Raji (cell line): ENCODE measurements around the gene KLRF1.

Experiments
- POLR2A ChIP-seq: IDR thresholded peaks from 2 replicates; pipeline ENCODE4 v1.6.1; 2011; ENCODE audit warnings: low read depth, low read length, control low read depth; ENCODE audit not compliant: insufficient read depth

Gene KLRF1, protein sequence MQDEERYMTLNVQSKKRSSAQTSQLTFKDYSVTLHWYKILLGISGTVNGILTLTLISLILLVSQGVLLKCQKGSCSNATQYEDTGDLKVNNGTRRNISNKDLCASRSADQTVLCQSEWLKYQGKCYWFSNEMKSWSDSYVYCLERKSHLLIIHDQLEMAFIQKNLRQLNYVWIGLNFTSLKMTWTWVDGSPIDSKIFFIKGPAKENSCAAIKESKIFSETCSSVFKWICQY

DNA sequence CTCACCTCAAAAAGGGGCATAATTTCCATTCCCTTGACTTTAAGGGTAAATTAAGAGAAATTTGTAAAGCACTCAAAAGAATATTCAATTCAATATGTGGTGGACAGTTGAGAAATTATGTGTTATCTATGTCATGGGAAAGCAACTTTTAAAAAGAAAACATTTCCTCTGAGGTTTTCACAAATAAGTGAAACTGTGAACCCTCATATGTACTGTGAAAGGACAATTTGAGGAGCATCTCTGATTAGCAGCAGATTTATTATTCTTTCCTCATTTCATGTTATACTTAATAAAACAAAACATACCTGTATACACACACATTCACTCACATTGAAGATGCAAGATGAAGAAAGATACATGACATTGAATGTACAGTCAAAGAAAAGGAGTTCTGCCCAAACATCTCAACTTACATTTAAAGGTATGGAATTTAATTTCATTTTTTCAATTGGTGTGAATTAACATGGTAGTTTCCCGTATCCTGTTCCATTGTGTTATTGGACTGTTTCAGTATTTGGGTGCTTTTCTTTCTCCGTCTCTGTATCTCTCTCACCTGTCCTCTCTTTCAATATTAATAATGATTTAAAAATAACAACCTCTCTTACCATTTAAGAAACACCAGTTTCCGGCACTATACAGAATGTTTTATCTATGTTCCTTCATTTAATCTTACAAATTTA, at the start of gene KLRF1:
KLRF1 (plus strand) TSS at position 273 of the 680 bp plus-strand sequence; CDS start at position 337, 64 bp downstream.
- no peak for TF ChIP-seq POLR2A

DNA sequence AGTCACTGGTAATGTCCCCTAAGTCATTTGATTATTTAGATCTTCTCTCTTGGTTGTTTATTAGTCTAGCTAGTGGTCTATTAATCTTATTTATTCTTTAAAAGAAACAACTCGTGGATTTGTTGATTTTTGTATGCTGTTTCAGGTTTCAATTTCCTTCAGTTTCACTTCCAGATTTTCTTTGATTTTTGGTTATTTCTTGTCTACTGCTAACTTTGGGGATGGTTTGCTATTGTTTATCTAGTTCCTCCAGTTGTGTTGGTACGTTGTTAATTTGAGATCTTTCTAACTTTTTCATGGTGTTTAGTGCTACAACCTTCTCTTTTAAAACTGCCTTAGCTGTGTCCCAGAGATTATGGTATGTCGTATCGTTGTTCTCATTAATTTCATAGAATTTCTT, 48.1 kb upstream of the KLRF1 start:
- no peak for TF ChIP-seq POLR2A

DNA sequence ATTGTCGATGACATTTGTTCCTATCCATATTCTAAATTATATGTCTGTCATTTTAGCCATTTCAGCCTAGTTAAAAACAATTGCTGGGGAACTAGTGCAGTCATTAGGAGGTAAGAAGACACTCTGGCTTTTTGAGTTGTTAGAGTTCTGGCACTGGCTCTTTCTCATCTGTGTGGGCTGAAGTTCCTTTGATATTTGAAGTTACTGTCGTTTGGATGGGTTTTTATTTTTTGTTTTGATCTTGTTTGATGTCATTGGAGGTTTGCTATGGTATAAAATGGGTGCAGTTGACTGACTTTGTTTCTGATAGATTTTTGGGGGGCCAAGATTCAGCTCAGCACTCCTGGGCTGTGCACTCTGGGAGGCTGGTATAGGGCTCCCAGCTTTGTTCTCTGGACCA, 45.9 kb upstream of the KLRF1 start:
- no peak for TF ChIP-seq POLR2A

DNA sequence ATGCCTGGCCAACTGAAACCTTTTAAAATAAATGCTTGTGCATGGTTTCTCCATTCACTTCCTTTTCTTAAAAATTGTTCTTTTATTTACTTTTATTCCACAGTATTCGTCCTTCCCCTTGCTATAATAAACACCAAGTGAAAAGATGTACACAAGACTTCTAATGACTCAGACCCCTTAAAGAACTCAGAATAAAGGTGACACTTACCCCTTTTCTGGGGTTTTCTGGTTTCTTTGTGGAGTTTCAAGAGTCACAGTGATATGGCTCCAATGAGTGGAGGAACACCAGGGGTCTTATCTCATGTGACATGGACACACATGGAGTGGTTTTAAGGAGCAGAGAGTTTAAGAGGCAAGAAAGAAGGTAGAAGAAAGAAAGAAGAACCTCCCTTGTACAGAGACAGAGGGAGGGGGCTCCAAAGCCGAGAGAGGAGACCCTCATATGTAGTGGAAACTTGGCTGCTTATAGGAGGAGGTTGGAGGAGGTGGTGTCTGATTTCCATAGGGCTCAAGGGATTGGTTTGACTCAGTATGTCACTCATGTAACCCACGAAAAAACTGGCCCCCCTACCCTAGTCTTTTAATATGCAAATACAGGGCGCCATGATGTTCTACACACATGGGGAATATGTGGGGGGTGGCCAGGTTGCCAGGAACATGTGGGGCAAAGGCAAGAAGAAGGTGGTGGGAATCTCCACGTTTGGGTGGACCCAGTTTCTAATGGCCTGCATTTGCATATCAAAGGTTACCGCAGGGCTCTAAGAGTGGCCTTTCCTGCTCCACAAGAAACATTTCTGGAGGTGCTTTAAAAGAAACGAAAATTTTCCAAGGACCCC, 44.5 kb upstream of the KLRF1 start:
- no peak for TF ChIP-seq POLR2A

DNA sequence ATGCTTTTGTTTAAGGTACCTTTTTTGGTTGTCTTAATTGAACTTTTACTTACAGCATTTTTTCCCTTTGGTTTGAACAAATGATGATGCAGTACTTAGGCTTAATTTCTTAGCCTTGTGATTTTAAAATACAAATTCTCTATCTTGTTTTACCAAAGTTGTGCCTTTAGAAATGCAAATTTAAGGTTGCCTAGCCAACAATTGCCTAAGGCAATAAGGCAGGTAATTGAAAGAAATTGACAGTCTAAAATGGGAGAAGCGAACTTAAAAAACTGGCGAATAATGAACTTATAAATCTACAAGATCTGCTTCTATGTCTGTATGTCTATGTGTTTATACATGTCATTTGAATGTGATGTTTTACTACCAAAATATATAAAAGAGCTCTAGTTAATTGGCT, 43.0 kb upstream of the KLRF1 start:
- no peak for TF ChIP-seq POLR2A

DNA sequence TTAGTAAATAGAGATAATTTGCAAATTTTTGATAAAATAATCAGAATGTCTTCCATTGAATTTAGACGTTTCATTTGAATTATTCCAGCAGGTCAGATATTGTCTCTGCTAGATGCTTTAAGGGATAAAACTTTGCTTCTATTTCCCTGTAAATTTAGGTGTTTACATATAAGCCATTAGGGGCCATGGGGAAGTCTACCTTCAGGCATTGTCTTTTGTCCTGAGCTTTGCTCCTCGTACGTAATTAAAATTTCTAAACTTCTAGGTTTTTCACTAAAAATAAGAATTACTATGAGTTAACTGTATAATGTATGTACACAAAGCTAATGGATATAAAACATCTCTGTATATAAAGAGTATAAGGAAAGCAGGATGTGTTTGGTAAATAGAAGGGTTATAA, 42.5 kb upstream of the KLRF1 start:
- no peak for TF ChIP-seq POLR2A

DNA sequence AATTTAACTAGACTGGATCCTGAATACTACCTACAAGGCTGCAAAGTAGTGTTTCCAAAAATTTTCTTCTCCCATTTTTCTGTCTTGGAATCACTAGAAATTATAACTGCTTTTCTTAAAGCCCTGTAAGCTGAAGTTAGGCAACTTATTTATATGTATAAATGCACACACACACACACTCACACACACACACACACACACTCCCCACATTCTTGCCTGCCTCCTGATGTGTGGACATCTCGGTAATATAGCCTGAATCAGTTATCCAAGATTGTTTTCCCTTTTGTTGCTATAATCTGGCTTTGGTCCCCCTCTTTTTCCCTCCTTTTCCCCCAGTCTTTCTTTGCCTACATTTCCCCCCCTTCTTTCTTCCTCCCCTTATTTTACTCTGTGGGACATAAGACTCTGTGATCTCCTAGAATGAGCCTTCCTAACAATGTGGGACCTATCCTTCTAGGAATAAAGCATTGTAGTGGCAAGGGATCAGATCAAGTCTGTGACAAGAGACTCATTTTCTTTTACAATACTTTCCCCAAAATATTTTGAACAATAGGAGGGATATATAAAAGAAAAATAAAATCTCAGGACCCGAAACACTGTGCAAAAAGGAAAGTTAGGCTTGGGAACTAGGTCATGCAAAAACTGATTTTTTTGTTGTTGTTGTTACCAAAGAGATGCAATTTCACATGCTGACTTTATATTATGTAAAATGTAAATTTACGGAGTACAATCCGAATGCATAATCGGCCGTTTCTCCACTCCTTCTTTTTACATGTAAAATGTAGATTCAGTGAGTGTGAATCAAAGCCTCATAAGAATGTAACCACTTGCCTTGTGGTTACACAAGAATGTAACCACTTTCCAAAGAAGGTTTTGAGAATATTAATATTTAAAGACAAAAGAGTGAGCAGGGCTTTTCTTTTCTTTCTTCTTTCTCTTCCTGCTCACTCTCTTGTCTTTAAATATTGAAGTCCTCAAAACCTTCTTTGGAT, 40.3 kb upstream of the KLRF1 start:
- no peak for TF ChIP-seq POLR2A

DNA sequence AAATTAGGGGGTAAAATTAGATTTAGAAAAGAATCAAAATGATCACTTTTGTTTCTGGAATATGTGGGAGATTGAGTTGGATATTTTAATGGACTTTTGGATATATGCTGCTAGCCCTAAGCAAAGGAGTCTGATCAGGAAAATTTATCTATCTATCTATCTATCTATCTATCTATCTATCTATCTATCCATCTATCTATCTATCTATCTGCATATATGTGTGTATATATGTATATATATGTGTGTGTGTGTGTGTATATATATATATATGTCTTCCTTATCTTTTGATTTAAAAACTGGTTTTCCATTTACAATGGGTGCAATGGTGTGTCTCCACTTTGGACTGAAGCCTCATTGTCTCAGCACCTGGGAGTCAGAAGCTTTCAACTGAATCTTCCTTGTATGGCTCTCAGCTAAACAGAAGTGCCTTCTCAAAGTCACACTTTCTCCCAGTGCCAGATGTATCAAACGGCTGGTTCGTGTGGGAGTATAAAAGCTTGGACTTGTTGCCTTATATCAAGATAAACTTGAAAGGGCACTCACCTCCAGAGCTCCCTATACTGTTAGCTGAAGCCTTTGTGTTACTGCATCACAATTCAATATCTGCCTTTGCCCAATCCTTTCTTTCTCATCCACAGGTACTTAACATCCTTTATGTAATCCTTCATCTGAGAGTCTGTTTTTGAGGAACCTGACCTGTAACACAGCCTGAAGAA, 34.9 kb upstream of the KLRF1 start:
- TF ChIP-seq POLR2A, result no peak

DNA sequence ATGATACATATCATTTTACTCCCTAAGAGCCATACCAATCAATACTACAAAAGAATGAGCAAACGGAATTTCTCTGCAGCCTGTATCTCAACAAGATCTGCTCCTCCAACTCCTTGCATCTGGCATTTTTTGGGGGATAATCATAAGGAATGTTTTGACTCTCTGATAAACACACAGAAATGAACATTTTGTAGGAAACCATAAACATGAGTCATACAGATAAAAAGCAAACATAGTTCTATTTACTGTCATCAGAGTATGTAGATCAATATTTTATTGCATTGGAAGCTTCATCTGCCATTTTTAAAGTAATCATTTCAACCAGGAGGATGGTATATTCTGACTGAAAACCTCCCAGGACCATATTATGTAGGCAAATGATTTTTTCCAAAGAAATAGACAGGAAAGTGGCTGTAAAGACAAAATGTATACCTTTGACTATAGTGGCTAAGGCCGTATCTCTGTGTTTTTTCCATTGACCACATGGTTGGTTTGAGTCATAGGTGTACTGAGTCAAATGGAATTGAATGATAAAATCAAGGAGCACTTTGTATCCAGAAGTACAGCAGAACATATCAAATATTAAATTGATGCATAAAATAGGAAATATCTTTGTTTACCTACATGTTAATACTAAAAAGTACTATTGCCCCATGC, 34.2 kb upstream of the KLRF1 start:
- TF ChIP-seq POLR2A, result no peak

DNA sequence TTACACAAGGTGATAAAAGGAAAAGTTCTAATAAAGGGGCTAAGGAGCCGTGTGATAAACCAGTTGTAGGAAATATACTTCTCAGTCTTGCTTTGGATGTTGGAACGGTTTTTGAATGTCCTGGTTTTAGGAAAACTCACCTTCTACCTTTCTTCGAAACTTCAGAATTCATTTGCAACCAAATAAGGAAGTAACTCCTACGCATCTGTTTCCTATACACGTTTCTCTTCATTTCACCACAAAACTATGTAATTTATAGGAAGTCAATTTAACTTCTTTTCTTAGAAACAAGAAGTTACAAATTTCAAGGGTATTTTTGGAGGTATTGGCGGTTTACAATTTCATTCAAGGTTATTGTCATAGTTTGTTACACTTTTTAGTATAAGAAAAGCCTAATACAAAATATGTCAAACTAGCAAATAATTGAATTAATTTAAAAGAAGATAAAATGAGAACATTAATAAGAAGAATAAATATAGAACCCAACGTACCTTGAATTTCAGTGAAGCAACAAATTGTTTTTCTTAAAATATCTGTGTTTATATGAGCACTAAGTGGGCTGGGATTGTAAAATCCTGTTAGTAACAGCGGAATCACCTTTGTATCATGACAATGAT, 33.4 kb upstream of the KLRF1 start:
- no peak for TF ChIP-seq POLR2A

DNA sequence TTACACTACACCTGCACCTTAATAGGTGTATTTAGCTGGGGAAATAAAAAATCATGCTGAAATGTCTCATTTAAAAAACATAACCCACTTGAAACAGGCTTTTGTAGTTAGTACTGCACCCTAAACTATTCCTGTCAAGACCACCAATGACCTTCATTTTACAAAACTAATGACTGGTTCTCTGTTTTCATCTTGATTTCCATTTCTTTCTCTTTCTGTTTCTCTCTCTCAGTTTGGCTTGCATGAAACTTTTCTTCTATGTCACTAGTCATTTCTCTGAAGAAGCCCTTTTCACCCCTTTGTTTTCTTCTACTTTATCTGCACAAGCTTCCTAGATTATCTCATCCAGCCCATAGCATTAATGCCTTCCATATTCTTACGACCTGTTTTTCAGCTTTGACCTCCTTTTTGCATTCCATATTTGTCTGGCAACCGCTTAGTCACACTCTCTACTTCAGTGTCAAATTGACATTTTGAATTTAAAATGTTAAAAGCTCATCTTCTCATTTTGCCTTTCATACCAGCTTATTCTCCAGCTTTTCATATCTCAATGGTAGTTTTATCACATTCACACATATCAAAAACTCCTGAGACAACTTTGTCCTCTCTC, 32.7 kb upstream of the KLRF1 start:
- TF ChIP-seq POLR2A, result no peak

DNA sequence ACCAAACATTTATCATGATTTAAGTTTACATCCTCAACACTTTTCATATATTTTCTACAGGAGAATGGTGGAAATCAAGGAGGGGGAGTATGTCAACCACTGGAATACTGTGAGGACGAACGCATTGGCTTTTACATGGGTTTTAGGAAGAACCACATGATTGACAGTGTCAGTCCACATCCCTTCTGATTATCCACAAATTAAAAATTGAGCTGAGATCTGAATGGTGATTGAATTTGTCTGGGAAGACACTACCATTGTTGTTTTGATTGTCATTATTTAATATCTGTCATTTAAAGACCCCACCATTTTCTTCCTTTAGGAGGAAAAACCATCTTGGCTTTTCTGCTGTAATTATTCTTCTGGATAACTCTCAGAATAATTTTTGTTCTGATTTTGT, 31.3 kb upstream of the KLRF1 start:
- TF ChIP-seq POLR2A, result no peak

DNA sequence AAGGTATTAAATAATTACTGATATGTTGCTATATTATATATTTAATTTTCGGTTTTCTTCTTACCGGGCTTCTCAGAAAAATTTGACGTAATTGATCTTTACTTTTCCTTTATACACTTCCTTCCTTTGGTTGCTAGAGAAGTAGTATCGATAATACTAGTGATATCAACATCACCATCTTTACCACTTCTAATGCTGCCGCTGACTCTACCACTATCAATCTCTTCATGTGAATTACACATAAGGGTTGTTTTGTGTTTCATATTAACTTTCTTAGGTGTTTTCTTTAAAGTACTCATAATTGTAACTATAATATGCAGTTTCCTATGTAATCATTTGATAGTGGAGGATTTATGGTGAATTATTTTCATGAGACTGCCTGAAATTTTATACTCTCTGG, 30.9 kb upstream of the KLRF1 start:
- no peak for TF ChIP-seq POLR2A
